Panc1 (cell line): ENCODE data around the gene KRT84. TPM values are rescaled to one million over a fixed set of nuclear protein-coding genes. Genes with fewer than 3 reads are reported as not detected.

Experiments used
- ATAC-seq: fragments of 200-7000 bp; cut with Tn5 transposase; 2 replicates; pipeline ENCODE4 v1.9.1; 2020; ENCODE audit warnings: mild to moderate bottlenecking, moderate library complexity
- BruUV-seq: library from RNA; stranded (reverse); fragments of 400-500 nt; replicated peaks from 2 replicates; lab custom pipeline; 2021; lab: Mats Ljungman, UMichigan
- CTCF ChIA-PET: fragments of 300-600 bp; sonication (Branson Sonifier 250); formaldehyde crosslinking; loops from one replicate; lab custom pipeline; 2022; ENCODE audit warnings: antibody characterized with exemption; lab: Charles Lee
- POLR2A ChIA-PET: fragments of 300-600 bp; sonication (Branson Sonifier 250); formaldehyde crosslinking; loops from one replicate; lab custom pipeline; 2022; ENCODE audit warnings: antibody characterized with exemption; lab: Charles Lee
- DNase-seq: peaks from one replicate; pipeline ENCODE4 v3.0.0-alpha.2; 2010; ENCODE audit warnings: low read depth, low spot score
- H3K27ac ChIP-seq: 2 replicates; pipeline ENCODE4 v1.5.1; 2011; ENCODE audit warnings: mild to moderate bottlenecking, low read length, inconsistent platforms
- H3K27me3 ChIP-seq: fragments of 200-500 bp; sonication (Bioruptor generic); 2 replicates; pipeline ENCODE4 v1.6.0; 2014; ENCODE audit warnings: low read length, inconsistent platforms; ENCODE audit not compliant: control insufficient read depth, insufficient read depth
- H3K36me3 ChIP-seq: fragments of 200-500 bp; sonication (Bioruptor generic); 2 replicates; pipeline ENCODE4 v1.5.1; 2014; ENCODE audit warnings: inconsistent platforms, mild to moderate bottlenecking, low read length, moderate library complexity; ENCODE audit not compliant: control insufficient read depth, insufficient read depth
- H3K4me1 ChIP-seq: 2 replicates; pipeline ENCODE4 v1.5.1; 2011; ENCODE audit warnings: inconsistent platforms, mild to moderate bottlenecking, low read length, moderate library complexity; ENCODE audit not compliant: control insufficient read depth, insufficient read depth
- H3K4me3 ChIP-seq, 2 experiments: 2 replicates each; pipeline ENCODE4 v1.5.1; 2011 to 2012; ENCODE audit warnings: low read depth in 2 of 2, low read length in 2 of 2, mild to moderate bottlenecking in 2 of 2, inconsistent platforms in 1 of 2, moderate library complexity in 1 of 2
- H3K9me3 ChIP-seq: fragments of 200-500 bp; sonication (Bioruptor generic); 2 replicates; pipeline ENCODE4 v1.5.1; 2014; ENCODE audit warnings: low read depth, mild to moderate bottlenecking, inconsistent platforms, low read length, moderate library complexity; ENCODE audit not compliant: control insufficient read depth, insufficient read depth
- CTCF ChIP-seq: fragments of 450-650 bp; IDR thresholded peaks from 2 replicates; pipeline ENCODE4 v1.5.1; 2017; ENCODE audit warnings: mild to moderate bottlenecking
- POLR2AphosphoS5 ChIP-seq: IDR thresholded peaks from 2 replicates; pipeline ENCODE4 v1.6.1; 2012; ENCODE audit warnings: mild to moderate bottlenecking, low read depth, low read length, moderate library complexity
- REST ChIP-seq, 2 experiments: IDR thresholded peaks; 2 replicates each; pipeline ENCODE4 v1.6.1; 2011 to 2012; ENCODE audit warnings: low read depth in 2 of 2, control low read depth in 1 of 2, low read length in 1 of 2, mild to moderate bottlenecking in 1 of 2, moderate library complexity in 1 of 2; ENCODE audit not compliant: insufficient read depth in 1 of 2
- SIN3A ChIP-seq: IDR thresholded peaks from 2 replicates; pipeline ENCODE4 v1.6.1; 2012; ENCODE audit warnings: low read depth, mild to moderate bottlenecking, low read length, moderate library complexity, borderline replicate concordance; ENCODE audit not compliant: insufficient read depth
- TCF7L2 ChIP-seq: IDR thresholded peaks from 2 replicates; pipeline ENCODE4 v1.6.1; 2011; ENCODE audit warnings: mild to moderate bottlenecking, low read depth, low read length, inconsistent platforms
- in situ Hi-C: cut with HindIII; loops from 2 replicates; pipeline ENCODE4 v1.10.0; 2016; ENCODE audit warnings: low sequenced_read_pairs, low pct_unique_long_range_greater_than_20kb
- intact Hi-C: fragments of 100-400 bp; cut with micrococcal nuclease; formaldehyde crosslinking; loops from one replicate; pipeline ENCODE4 v1.10.0; 2022; ENCODE audit not compliant: unreplicated experiment
- total RNA-seq: library from RNA; stranded (reverse); gene quantifications from one replicate; pipeline ENCODE4 v1.2.1, GENCODE V29; 2021; ENCODE audit not compliant: unreplicated experiment

Gene KRT84
- total RNA-seq, 1 experiment from 2014 or later: not detected

GRCh38 chr12:52390739-52391617 is 5.5 kb upstream of the KRT84 start:
- no peak for TF ChIP-seq REST (IDR thresholded peaks at IDR 0.05; ENCODE audit: insufficient read depth in 1 of 2, low read depth in 2 of 2, low read length in 1 of 2)
- TF ChIP-seq SIN3A: no peak
- no peak for TF ChIP-seq POLR2AphosphoS5
- TF ChIP-seq TCF7L2: no peak
- peak; percentile 84 for TF ChIP-seq CTCF
- peaks cover 11% of the 10 kb centered on the region for H3K27me3 ChIP-seq
- BruUV-seq: no TSS peak
- DNase-seq (no peak), ATAC-seq (peak; percentile 80)
- intact Hi-C loops: loop anchor here (5.0 kb wide), 1 partner anchor 116 kb away; no protein-coding TSS in a partner anchor
- in situ Hi-C loops: no loop called here
- H3K27ac ChIP-seq: no peak overlapping the region
- ChIA-PET POLR2A (no interaction called here), CTCF (interaction anchor here (0.5 to 1.4 kb wide), 2 partner anchors 56 to 194 kb away, joined by 3 read pairs; no protein-coding TSS in a partner anchor)
- no peaks in the 10 kb centered on the region for H3K4me1 ChIP-seq
- H3K4me3 ChIP-seq: no peak overlapping the region
- no peaks in the 10 kb centered on the region for H3K36me3 ChIP-seq
- H3K9me3 ChIP-seq: no peaks in the 10 kb centered on the region

GRCh38 chr12:52389313-52390207 is 4.1 kb upstream of the KRT84 start:
- intact Hi-C loops (loop anchor here (5.0 kb wide), 1 partner anchor 118 kb away; no protein-coding TSS in a partner anchor), in situ Hi-C loops (no loop called here)
- H3K9me3 ChIP-seq: no peaks in the 10 kb centered on the region
- H3K27ac ChIP-seq: no peak overlapping the region
- ATAC-seq: peak; percentile 28; the same call in 1 of the 2 replicates
- no peak overlapping the region for H3K4me3 ChIP-seq
- H3K27me3 ChIP-seq: peaks cover 11% of the 10 kb centered on the region
- CTCF ChIA-PET: no interaction called here
- no peaks in the 10 kb centered on the region for H3K36me3 ChIP-seq
- no TSS peak for BruUV-seq
- TF ChIP-seq POLR2AphosphoS5 (no peak), REST (IDR thresholded peaks at IDR 0.05; ENCODE audit: insufficient read depth in 1 of 2, low read depth in 2 of 2, low read length in 1 of 2) (no peak), TCF7L2 (no peak), CTCF (no peak), SIN3A (no peak)
- H3K4me1 ChIP-seq: no peaks in the 10 kb centered on the region
- no peak for DNase-seq
- POLR2A ChIA-PET: no interaction called here
